ENCODE data around the gene ODF2.
"Not testable (repeated sequence)": the region's sequence is repeated elsewhere in the genome, so short reads cannot be mapped to it uniquely, and the experiment has no call there.

The ODF2 gene

DNA sequence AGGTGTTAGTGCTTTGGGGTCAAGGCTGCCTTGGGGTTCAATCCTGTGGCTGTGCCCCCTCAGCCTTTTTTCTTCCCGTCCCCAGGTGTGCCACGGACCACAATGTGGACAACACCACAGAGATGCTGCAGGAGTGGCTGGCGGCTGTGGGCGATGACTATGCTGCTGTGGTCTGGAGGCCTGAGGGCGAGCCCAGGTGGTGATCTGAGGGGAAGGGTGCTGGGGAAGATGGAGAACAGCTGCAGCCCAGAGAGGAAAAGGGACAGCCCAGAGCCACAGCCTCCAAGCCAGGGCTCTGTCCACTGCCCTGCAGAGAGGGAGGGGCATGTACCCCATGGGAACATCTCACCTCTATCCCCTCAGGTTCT is 33.0 kb upstream of the ODF2 start:
- CTCF ChIA-PET, result interaction anchor here (1.2 to 5.4 kb wide), 4 partner anchors 13 to 127 kb away, joined by 3 to 70 read pairs (median 23); no protein-coding TSS in a partner anchor
- TF ChIP-seq, protein P1, sequence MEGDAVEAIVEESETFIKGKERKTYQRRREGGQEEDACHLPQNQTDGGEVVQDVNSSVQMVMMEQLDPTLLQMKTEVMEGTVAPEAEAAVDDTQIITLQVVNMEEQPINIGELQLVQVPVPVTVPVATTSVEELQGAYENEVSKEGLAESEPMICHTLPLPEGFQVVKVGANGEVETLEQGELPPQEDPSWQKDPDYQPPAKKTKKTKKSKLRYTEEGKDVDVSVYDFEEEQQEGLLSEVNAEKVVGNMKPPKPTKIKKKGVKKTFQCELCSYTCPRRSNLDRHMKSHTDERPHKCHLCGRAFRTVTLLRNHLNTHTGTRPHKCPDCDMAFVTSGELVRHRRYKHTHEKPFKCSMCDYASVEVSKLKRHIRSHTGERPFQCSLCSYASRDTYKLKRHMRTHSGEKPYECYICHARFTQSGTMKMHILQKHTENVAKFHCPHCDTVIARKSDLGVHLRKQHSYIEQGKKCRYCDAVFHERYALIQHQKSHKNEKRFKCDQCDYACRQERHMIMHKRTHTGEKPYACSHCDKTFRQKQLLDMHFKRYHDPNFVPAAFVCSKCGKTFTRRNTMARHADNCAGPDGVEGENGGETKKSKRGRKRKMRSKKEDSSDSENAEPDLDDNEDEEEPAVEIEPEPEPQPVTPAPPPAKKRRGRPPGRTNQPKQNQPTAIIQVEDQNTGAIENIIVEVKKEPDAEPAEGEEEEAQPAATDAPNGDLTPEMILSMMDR (IDR thresholded peaks at IDR 0.05; ENCODE audit: insufficient read depth, low read length, missing control alignments), result no peak
- DNase-seq (ENCODE audit: low read depth, low spot score), result no peak
- no peak overlapping the region for H3K4me3 ChIP-seq (ENCODE audit: low read depth, low read length)
- POLR2A ChIA-PET, result interaction anchor here (1.7 kb wide), 1 partner anchor 130 kb away, joined by 6 read pairs; the partner anchor contains the start of gene SPTAN1

DNA sequence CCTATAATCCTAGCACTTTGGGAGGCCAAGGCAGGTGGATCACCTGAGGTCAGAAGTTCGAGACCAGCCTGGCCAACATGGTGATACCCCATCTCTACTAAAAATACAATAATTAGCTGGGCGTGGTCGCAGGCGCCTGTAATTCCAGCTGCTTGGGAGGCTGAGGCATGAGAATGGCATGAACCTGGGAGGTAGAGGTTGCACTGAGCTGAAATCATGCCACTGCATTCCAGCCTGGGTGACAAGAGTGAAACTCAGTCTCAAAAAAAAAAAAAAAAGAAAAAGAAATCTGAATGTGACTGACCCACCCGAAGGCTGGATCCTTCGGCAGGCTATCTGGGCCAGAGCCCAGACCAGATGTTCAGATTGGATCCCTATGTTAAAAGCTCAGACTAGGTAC is 32.5 kb upstream of the ODF2 start:
- not testable (repeated sequence) for DNase-seq (ENCODE audit: low read depth, low spot score); H3K4me3 ChIP-seq (ENCODE audit: low read depth, low read length)
- POLR2A ChIA-PET, result interaction anchor here (1.7 kb wide), 1 partner anchor 130 kb away, joined by 6 read pairs; the partner anchor contains the start of gene SPTAN1
- CTCF ChIA-PET, result interaction anchor here (0.9 to 3.1 kb wide), 3 partner anchors 16 to 127 kb away, joined by 3 to 17 read pairs (median 3); no protein-coding TSS in a partner anchor

DNA sequence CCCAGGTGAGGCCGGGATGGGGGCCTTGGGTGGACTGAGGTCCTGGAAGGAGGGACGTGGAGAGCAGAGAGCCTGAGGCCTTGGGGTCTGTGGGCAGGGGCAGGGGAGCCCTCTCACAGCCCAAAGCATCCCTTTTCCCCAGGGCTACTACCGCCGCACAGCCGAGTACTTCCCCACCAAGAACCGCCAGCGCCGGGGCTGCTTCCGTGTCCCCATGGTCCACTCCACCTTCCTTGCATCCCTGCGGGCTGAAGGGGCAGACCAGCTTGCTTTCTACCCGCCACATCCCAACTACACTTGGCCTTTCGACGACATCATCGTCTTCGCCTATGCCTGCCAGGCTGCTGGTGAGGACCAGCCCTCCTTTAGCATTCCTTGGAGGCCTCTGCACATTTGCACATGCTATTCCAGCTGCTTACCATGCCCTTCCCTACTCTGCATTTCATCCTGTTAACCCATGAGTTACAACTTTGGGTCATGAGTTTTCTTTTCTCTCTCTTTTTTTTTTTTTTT is 31.5 kb upstream of the ODF2 start:
- ChIA-PET POLR2A (interaction anchor here (1.1 kb wide), 1 partner anchor 17 kb away, joined by 3 read pairs; no protein-coding TSS in a partner anchor), CTCF (interaction anchor here (1.4 to 3.1 kb wide), 2 partner anchors 15 to 62 kb away, joined by 3 to 17 read pairs; no protein-coding TSS in a partner anchor)
- DNase-seq (ENCODE audit: low read depth, low spot score), result no peak
- H3K4me3 ChIP-seq (ENCODE audit: low read depth, low read length), result no peak overlapping the region
- TF ChIP-seq, protein P1 (IDR thresholded peaks at IDR 0.05; ENCODE audit: insufficient read depth, low read length, missing control alignments), result no peak

DNA sequence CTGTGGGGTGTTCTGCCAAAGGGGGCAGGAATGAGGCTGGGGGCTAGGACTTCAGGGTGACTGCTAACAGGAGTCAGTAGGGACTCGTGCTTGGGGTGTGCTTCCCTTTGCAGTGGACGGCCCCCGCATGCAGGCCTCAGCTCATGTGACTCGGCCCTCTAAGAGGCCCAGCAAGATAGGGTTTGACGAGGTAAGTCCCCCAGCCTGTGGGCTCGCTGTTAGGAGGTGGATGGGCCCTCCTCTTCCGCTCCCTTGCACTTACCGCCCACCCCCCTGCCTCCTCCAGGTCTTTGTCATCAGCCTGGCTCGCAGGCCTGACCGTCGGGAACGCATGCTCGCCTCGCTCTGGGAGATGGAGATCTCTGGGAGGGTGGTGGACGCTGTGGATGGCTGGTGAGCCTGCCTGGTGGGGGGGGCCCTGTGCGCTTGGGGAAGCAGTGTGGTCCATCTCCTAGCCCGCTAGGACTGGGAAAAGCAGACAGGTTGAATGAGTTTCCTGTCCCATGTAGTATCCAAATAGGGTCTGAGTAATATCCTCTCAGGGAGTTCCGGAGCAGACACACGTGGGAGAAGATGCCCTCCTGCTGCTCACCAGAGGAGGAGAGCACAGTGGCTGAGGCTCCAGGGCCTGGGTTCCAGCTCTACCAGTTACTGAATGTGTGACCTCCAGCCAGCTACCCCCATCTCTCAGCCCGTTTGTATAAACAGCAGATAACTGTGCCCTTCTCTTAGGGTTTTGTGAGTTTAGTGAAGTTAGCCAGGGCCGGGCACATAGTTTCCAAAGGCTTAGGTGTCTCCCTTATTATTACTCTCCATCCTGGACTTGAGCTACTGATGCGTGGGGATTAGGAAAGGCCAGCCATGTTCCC is 26.9 kb upstream of the ODF2 start:
- POLR2A ChIA-PET, result interaction anchor here (0.6 to 1.3 kb wide), 4 partner anchors 9 to 211 kb away, joined by 3 to 4 read pairs (median 4); no protein-coding TSS in a partner anchor
- CTCF ChIA-PET, result interaction anchor here (1.0 to 3.0 kb wide), 5 partner anchors 9 to 66 kb away, joined by 3 to 36 read pairs (median 9); partner anchors contain the start of gene CERCAM
- TF ChIP-seq, protein P1 (IDR thresholded peaks at IDR 0.05; ENCODE audit: insufficient read depth, low read length, missing control alignments), result no peak
- no peak overlapping the region for H3K4me3 ChIP-seq (ENCODE audit: low read depth, low read length)
- no peak for DNase-seq (ENCODE audit: low read depth, low spot score)

DNA sequence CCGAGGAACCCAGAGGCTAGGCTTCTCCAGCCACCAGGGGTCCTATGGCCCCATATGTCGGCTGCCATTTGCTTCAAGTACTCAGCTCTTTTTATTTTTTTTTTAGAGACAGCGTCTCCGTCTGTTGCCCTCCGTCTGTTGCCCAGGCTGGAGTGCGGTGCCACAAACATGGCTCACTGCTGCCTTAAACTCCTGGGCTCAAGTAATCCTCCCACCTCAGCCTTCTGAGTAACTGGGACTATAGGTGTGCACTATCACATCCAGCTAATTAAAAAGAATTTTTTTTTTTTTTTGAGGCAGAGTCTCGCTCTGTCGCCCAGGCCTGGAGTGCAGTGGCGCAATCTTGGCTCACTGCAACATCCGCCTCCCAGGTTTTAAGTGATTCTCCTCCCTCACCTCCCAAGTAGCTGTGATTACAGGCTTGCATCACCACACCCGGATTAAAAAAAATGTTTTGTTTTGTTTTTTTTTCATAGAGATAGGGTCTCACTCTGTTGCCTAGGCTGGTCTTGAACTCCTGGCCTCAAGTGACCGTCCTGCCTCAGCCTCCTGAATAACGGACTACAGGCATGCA is 26.2 kb upstream of the ODF2 start:
- DNase-seq (ENCODE audit: low read depth, low spot score), result no peak
- H3K4me3 ChIP-seq (ENCODE audit: low read depth, low read length), result no peak overlapping the region
- POLR2A ChIA-PET, result interaction anchor here (1.0 to 1.3 kb wide), 3 partner anchors 9 to 14 kb away, joined by 3 to 4 read pairs (median 4); no protein-coding TSS in a partner anchor
- TF ChIP-seq, protein P1 (IDR thresholded peaks at IDR 0.05; ENCODE audit: insufficient read depth, low read length, missing control alignments), result no peak
- CTCF ChIA-PET, result interaction anchor here (1.0 to 3.0 kb wide), 5 partner anchors 9 to 67 kb away, joined by 3 to 36 read pairs (median 9); partner anchors contain the start of gene CERCAM

DNA sequence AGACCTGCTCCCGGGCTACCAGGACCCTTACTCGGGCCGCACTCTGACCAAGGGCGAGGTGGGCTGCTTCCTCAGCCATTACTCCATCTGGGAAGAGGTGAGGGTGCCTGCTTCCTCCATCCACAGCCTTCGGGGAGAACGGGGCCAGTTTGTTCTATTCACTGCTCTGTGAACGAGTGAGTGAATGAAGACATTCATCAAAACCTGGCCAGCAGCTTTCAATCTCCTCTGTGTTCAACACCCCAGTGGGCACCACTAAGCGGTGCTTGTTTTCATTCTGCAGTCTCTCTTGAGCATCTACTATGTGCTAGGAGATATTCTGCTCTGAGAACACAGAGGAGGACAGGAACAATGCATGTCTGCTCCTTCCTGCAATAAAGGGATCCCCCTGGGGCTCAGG is 24.6 kb upstream of the ODF2 start:
- no peak for DNase-seq (ENCODE audit: low read depth, low spot score)
- TF ChIP-seq, protein P1 (IDR thresholded peaks at IDR 0.05; ENCODE audit: insufficient read depth, low read length, missing control alignments), result no peak
- ChIA-PET CTCF (interaction anchor here (0.6 to 1.0 kb wide), 3 partner anchors 11 to 27 kb away, joined by 3 read pairs; partner anchors contain the start of gene CERCAM), POLR2A (no interaction called here)
- H3K4me3 ChIP-seq (ENCODE audit: low read depth, low read length), result no peak overlapping the region

All from AG04449 (cell line).